Activated T-cell treated with anti-CD3 and anti-CD28 coated beads for 4 hours (primary cell): ENCODE data around the gene EPS8L3.
"Not testable (repeated sequence)": the region's sequence is repeated elsewhere in the genome, so short reads cannot be mapped to it uniquely, and the experiment has no call there.

Experiments
- DNase-seq: peaks from one replicate; pipeline ENCODE4 v3.0.0-alpha.2; 2020

The EPS8L3 gene

DNA sequence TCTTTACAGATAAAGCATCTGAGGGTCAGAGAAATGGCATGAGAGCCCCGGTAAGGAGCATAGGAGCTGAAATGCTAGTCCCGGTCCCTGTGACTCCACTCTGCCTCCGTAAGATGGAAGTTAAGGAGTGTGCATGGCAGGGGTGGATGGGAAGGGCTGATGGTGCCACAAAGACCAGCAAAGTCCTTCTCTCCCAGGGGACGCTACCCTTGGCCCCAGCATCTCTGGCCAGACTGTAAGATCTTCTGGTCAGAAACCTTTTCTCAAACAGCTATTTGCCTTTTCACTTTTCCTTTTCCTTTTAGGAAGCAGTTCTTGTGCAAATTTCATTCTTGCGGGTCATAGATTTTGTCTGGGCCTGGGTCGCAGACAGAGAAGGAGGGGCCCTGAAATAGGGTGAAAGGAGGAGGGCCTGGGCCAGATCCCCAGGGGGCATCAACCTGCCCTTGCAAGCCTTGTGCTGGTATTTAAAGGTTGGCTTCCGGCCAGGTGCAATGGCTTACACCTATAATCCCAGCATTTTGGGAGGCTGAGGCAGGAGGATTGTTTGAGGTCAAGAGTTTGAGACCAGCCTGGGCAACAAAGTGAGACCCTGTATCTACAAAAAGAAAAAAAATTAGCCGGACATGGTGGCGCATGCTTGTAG is 14.4 kb upstream of the EPS8L3 start:
- no peak for DNase-seq

DNA sequence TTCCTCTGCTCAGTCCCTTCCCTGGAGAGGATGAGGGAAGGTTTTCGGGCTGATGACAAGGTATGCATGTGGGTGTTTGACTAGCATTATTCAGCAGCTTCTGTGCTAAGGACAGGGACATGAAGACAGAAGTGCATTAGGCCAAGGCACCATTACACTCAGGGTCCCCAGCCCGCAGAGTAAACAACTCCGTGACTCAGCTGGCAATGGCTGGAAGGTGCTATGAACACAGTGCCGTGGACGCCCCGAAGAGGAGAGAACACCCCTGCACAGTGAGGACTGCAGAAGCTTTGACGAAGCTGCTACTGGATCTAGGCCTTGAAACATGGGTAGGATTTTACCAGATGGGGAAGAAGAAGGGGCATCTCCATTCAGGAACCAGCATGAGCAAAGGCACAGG is 13.7 kb upstream of the EPS8L3 start:
- no peak for DNase-seq

- DNase-seq = peak; percentile 65
These were observed 13.2 kb upstream of the EPS8L3 start for GRCh38 chr1:109776911-109777310.

- no peak for DNase-seq
These were observed 12.6 kb upstream of the EPS8L3 start for GRCh38 chr1:109776206-109776835.

DNA sequence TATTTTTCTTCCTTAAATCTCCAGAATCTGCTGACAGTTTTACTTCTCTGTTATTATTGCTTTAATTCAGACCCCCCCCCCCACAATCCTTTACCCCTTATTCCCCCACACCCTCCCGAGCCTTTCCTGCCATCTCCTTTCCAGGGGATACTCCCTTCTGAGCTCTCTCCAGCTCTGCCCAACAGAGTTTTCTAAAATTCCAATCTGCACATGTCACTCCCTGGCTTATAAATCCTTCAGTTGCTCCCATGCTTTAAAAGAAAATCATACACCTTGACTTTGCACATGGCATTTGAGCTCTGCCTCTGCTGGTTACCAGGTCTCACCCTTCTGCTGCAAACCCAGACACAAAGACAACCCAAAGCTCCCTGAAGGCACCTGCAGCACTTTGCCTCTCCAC is 11.7 kb upstream of the EPS8L3 start:
- no peak for DNase-seq

- DNase-seq = no peak
These were observed 10.3 kb upstream of the EPS8L3 start for GRCh38 chr1:109773900-109774485.

GRCh38 chr1:109773203-109773899 is 9.6 kb upstream of the EPS8L3 start:
- peak; percentile 52 for DNase-seq

GRCh38 chr1:109772658-109773202 is 9.0 kb upstream of the EPS8L3 start:
- DNase-seq = no peak

DNA sequence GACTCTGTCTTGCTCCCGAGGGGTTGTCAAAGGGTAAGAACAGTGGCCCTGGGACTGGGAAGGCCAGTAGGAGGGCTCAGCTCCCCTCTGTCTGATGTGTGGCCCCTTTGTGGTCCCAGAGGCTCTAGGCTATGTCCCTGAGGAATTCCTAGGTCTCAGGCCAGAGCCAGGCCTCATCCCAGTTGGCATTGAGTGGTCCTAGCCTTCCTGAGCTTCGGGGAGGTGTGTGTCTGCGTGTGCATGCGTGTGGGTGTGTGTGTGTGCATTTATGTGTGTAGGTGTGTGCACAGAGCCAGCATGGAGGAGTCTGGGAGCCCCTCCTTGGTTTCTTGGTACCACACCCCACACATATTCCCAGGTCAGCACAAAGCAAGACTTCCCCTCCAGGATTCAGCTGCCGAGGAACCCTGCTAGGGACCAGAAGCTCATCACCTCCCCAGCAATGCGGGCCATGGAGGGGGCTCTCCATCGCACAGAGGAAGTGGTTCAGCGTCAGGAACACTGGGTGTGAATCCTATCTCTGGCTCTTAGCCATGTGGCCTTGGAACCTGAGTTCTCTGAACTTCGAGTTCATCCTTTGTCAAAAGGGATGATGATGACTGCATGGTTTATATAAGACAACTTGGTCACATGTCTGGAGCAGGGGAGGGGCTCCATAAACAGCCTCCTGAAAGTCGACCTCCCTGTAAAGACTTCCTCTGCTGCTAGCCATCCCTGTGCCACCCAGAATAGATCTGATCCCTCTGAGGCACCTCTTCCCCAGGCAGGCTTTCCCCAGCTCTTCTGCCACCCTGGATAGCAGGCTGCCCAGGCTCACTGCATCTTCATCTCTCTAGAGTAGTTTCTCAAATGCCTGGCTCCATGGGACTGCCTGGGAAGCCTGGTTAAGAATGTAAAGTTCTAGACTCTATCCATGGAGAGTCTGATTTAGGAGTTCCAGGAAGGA is 8.3 kb upstream of the EPS8L3 start:
- no peak for DNase-seq

DNA sequence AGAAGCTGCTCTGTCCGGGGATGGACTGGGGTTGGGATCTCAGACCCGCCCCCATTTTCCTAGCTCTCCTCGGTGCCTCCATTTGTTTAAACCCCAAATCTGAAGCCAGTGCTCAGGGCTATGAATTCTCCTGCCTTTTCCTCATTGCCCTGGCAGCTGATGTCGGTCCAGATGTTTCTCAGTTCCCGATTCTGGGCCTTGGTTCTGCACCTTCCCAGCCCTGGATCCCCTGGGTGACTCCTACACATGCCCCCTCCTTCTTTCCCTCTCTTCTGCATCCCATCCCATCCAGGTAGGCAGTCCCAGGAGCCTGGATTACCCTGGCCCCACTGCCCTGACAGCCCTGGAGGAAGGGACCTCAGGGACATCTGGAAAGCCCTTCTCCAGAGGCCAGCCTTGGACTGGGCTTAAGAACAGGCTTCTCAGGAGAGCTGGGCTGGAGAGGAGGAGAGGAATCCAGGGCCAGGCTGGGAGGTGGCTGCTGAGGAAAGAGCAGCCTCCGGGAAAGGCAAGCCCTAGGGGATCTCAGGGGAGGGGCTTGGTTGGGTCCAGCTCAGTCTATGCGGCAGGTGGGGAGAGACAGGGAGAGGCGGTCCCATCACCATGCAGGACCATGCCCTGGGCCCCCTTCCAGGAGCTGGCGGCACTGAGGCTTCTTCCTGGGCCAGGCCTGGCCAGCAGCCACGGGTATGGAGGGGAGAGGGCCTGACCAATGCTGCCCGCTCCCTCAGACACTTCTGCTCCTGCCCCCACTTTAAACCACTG is 6.8 kb upstream of the EPS8L3 start:
- DNase-seq = no peak

DNA sequence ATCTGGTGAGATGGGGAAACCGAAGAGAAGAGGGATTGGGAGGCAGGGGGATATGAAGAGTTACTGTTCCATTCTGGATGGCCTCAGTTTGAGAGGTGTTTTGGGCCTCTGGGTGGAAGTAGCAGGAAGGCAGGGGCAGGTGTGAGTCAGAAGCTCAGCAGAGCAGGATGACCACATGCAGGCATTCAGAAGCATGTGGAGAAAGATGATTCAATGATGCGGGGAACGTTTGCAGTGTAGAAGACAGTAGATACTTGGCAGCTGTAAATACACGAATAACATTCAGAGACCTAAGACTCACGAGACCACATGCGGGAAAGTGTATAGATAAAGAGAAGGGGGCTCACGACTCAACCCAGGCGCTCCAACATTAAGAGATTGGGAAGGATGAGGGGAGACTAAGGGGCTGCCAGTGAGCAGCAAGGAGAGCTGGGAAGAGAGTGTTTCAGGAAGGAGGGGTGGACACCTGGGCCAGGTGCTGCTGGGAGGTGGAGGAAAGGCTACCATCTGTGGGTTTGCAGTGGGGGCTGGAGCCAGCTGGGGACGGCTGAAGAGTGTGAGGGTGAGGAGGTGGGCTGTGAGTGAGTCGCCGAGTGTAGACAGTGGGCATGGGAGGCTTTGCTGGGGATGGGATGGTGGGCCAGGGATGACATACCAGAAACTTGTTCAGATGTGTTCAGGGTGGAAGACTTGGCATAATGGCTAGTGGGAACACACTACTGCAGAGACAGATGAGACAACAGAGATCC is 5.8 kb upstream of the EPS8L3 start:
- DNase-seq = no peak

GRCh38 chr1:109768820-109769219 is 5.1 kb upstream of the EPS8L3 start:
- DNase-seq = no peak

DNA sequence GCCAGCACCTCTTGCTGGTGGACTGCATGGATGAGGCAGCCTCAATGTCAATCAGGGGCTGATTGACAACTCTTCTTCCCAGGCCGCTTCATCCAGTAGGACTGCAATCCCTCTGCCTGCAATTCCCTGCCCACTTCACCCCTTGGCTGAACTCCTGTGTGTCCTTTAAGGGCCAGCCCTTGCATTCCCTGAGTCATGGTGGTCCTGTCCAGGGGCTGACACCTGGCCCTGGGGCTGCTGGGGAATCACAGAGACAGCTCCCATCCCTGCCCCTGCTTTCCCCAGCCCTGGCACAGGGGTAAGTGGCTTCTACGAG is 4.6 kb upstream of the EPS8L3 start:
- DNase-seq = no peak

DNA sequence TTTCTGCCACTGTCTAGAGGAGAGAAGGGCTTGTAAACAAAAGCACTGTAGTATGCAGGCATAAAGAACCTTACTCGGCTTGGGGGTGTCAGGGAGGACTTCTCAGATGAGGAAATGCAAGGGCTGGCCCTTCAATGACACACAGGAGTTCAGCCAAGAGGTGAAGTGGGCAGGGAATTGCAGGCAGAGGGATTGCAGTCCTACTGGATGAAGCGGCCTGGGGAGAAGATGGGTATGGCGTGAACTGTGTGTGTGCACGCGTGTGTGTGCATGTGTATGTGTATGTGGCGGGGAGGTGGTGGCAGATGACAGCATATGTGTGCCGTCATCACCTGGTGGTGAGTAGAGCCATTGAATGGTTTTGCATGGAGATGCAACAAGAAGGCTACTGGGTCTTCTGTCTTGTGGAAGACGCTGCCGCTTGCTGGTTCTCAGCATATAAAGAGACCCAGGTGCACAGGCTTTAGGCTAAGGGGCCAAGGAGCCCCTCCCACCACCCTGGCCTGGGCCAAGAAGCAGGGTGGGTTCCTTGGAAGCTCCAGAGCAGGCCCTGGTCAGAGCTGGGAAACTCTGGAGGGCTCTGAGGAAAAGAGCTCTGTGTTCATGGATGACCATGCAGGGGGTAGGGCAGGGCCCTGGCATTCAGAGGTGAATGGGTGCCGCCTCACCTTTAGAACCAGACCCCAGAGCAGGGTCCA is 4.1 kb upstream of the EPS8L3 start:
- no peak for DNase-seq

GRCh38 chr1:109766991-109767636 is 3.4 kb upstream of the EPS8L3 start:
- not testable (repeated sequence) for DNase-seq

GRCh38 chr1:109765896-109766615 is 2.3 kb upstream of the EPS8L3 start:
- no peak for DNase-seq

GRCh38 chr1:109765483-109765815 is 1.7 kb upstream of the EPS8L3 start:
- no peak for DNase-seq

GRCh38 chr1:109764561-109765482 is 1.1 kb upstream of the EPS8L3 start:
- DNase-seq = no peak
